Mesenchymal stem cell (in vitro differentiated cells and primary cell): ENCODE data around the gene ITGA11.

Source experiments
- DNase-seq: peaks from one replicate; pipeline ENCODE4 v3.0.0-alpha.2; 2013
- H2AFZ ChIP-seq: one replicate; pipeline ENCODE4 v1.6.1; 2013; ENCODE audit warnings: low read depth, mild to moderate bottlenecking, control low read depth, inconsistent platforms, low read length, moderate library complexity
- H2AK5ac ChIP-seq: 2 replicates; pipeline ENCODE4 v1.6.1; 2013; ENCODE audit warnings: low read length, moderate library complexity, mild to moderate bottlenecking, inconsistent platforms; ENCODE audit not compliant: severe bottlenecking
- H2BK120ac ChIP-seq: one replicate; pipeline ENCODE4 v1.6.1; 2013; ENCODE audit warnings: low read depth, mild to moderate bottlenecking, inconsistent platforms, low read length, moderate library complexity
- H2BK12ac ChIP-seq, 2 experiments: one replicate each; pipeline ENCODE4 v1.6.1; 2013; ENCODE audit warnings: inconsistent platforms in 2 of 2, low read length in 2 of 2, mild to moderate bottlenecking in 2 of 2, moderate library complexity in 2 of 2, control low read depth in 1 of 2
- H2BK15ac ChIP-seq: one replicate; pipeline ENCODE4 v1.6.1; 2013; ENCODE audit warnings: mild to moderate bottlenecking, low read depth, inconsistent platforms; ENCODE audit not compliant: poor library complexity, severe bottlenecking
- H2BK5ac ChIP-seq: 2 replicates; pipeline ENCODE4 v1.6.1; 2013; ENCODE audit warnings: low read depth, mild to moderate bottlenecking, low read length, control low read depth, inconsistent platforms; ENCODE audit not compliant: poor library complexity, severe bottlenecking
- H3K14ac ChIP-seq, 2 experiments: one replicate each; pipeline ENCODE4 v1.6.1; 2013; ENCODE audit warnings: inconsistent platforms in 2 of 2, low read length in 2 of 2, control low read depth in 1 of 2, mild to moderate bottlenecking in 1 of 2, moderate library complexity in 1 of 2
- H3K18ac ChIP-seq, 2 experiments: one replicate each; pipeline ENCODE4 v1.6.1; 2013; ENCODE audit warnings: inconsistent platforms in 2 of 2, low read length in 2 of 2, control low read depth in 1 of 2, low read depth in 1 of 2, mild to moderate bottlenecking in 1 of 2
- H3K23ac ChIP-seq, 2 experiments: one replicate each; pipeline ENCODE4 v1.6.1; 2013; ENCODE audit warnings: inconsistent platforms in 2 of 2, low read length in 2 of 2, mild to moderate bottlenecking in 2 of 2, moderate library complexity in 2 of 2, control low read depth in 1 of 2
- H3K27ac ChIP-seq: 2 replicates; pipeline ENCODE4 v1.5.1; 2013; ENCODE audit warnings: mild to moderate bottlenecking, moderate library complexity, low read length, control low read depth, inconsistent platforms; ENCODE audit not compliant: poor library complexity, severe bottlenecking
- H3K27me3 ChIP-seq, 2 experiments: 2 replicates each; pipeline versions ENCODE4 v1.6.1 to v1.7.0; 2013; ENCODE audit warnings: low read length in 2 of 2, mild to moderate bottlenecking in 2 of 2, moderate library complexity in 2 of 2, control low read depth in 1 of 2, inconsistent platforms in 1 of 2; ENCODE audit not compliant: control insufficient read depth in 1 of 2, insufficient read depth in 1 of 2
- H3K36me3 ChIP-seq, 2 experiments: 2 replicates each; pipeline versions ENCODE4 v1.6.1 to v1.7.0; 2013; ENCODE audit warnings: low read length in 2 of 2, control low read depth in 1 of 2, inconsistent platforms in 1 of 2, low read depth in 1 of 2, mild to moderate bottlenecking in 1 of 2; ENCODE audit not compliant: insufficient read depth in 2 of 2, control insufficient read depth in 1 of 2
- H3K4ac ChIP-seq, 2 experiments: one replicate each; pipeline ENCODE4 v1.6.1; 2013; ENCODE audit warnings: inconsistent platforms in 2 of 2, low read length in 2 of 2, mild to moderate bottlenecking in 2 of 2, moderate library complexity in 2 of 2, control low read depth in 1 of 2, low read depth in 1 of 2
- H3K4me1 ChIP-seq: 2 replicates; pipeline ENCODE4 v1.6.1; 2013; ENCODE audit warnings: low read depth, low read length, control low read depth; ENCODE audit not compliant: control insufficient read depth, insufficient read depth
- H3K4me2 ChIP-seq: 2 replicates; pipeline ENCODE4 v1.6.1; 2013; ENCODE audit warnings: low read length, mild to moderate bottlenecking, inconsistent platforms; ENCODE audit not compliant: poor library complexity, severe bottlenecking
- H3K4me3 ChIP-seq, 2 experiments: 2 replicates each; pipeline versions ENCODE4 v1.5.1 to v1.7.0; 2013; ENCODE audit warnings: low read length in 2 of 2, mild to moderate bottlenecking in 2 of 2, control low read depth in 1 of 2, low read depth in 1 of 2; ENCODE audit not compliant: insufficient read depth in 1 of 2
- H3K79me1 ChIP-seq: replicated peaks from 2 replicates; pipeline ENCODE4 v1.6.1; 2013; ENCODE audit warnings: mild to moderate bottlenecking, control low read depth, low read length, inconsistent platforms; ENCODE audit not compliant: poor library complexity, severe bottlenecking
- H3K9ac ChIP-seq: 2 replicates; pipeline ENCODE4 v1.7.0; 2013; ENCODE audit warnings: mild to moderate bottlenecking, low read length, moderate library complexity
- H3K9me3 ChIP-seq: 2 replicates; pipeline ENCODE4 v1.7.0; 2013; ENCODE audit warnings: mild to moderate bottlenecking, low read length; ENCODE audit not compliant: control insufficient read depth
- H4K8ac ChIP-seq: one replicate; pipeline ENCODE4 v1.6.1; 2013; ENCODE audit warnings: inconsistent platforms, mild to moderate bottlenecking, low read length, moderate library complexity
- H4K91ac ChIP-seq: one replicate; pipeline ENCODE4 v1.6.1; 2013; ENCODE audit warnings: mild to moderate bottlenecking, low read length, inconsistent platforms
- WGBS: methylation state at CpG from one replicate; pipeline ENCODE4 v1.1.7; 2013; ENCODE audit warnings: mixed read lengths; 5-methylcytosine and 5-hydroxymethylcytosine counted together

Gene ITGA11

GRCh38 chr15:68429691-68430470 is 2.1 kb downstream of the ITGA11 start:
- WGBS = 31% methylated on average over 5 of the region's 5 CpGs
- Histone ChIP-seq H2AFZ (no peak overlapping the region), H3K23ac (no peak overlapping the region), H2BK15ac (no peak overlapping the region), H3K79me1 (peaks cover 6% of the 10 kb centered on the region), H3K9me3 (no peaks in the 10 kb centered on the region), H2BK5ac (no peak overlapping the region), H2BK12ac (peak overlapping the region; percentile 14 to 91), H3K14ac (no peak overlapping the region), H3K4me1 (peaks cover 36% of the 10 kb centered on the region), H3K27me3 (peaks cover 3 to 52% of the 10 kb centered on the region in 2 experiments), H3K36me3 (peaks cover 0 to 15% of the 10 kb centered on the region in 2 experiments), H3K4me2 (peak overlapping the region; percentile 69), H3K9ac (no peak overlapping the region), H3K18ac (peak overlapping the region; percentile 88 to 99), H3K4ac (peak overlapping the region; percentile 35 to 71), H4K91ac (peak overlapping the region; percentile 77), H2AK5ac (no peak overlapping the region), H3K4me3 (peak overlapping the region; percentile 82 to 85), H3K27ac (peak overlapping the region; percentile 72), H2BK120ac (peak overlapping the region; percentile 84), H4K8ac (peak overlapping the region; percentile 79)
- DNase-seq = peak; percentile 66

GRCh38 chr15:68428431-68428940 is 3.5 kb downstream of the ITGA11 start:
- Histone ChIP-seq H3K79me1 (peaks cover 9% of the 10 kb centered on the region), H4K8ac (peak overlapping the region; percentile 46), H3K27me3 (peaks cover 0 to 51% of the 10 kb centered on the region in 2 experiments), H2AK5ac (peak overlapping the region; percentile 8), H3K4me2 (peak overlapping the region; percentile 19), H3K36me3 (peaks cover 0 to 21% of the 10 kb centered on the region in 2 experiments), H3K14ac (no peak overlapping the region), H3K23ac (no peak overlapping the region), H2BK12ac (peak overlapping the region in 1 of 2 experiments; percentile 17), H3K4ac (peak overlapping the region; percentile 0 to 25), H3K27ac (peak overlapping the region; percentile 83), H3K18ac (peak overlapping the region in 1 of 2 experiments; percentile 57), H2BK15ac (no peak overlapping the region), H2BK5ac (no peak overlapping the region), H3K9ac (no peak overlapping the region), H4K91ac (no peak overlapping the region), H2AFZ (no peak overlapping the region), H3K4me1 (peaks cover 45% of the 10 kb centered on the region), H3K4me3 (no peak overlapping the region), H2BK120ac (no peak overlapping the region), H3K9me3 (no peaks in the 10 kb centered on the region)
- no peak for DNase-seq
- 100% methylated on average over 1 of the region's 2 CpGs for WGBS

- no peak overlapping the region for H2BK5ac ChIP-seq
Measured at GRCh38 chr15:68427963-68428362, 4.0 kb downstream of the ITGA11 start.

GRCh38 chr15:68427366-68427765 is 4.6 kb downstream of the ITGA11 start:
- WGBS = 61% methylated on average over 1 of the region's 3 CpGs

More at GRCh38 chr15:68427963-68428362, 4.0 kb downstream of the ITGA11 start:
- Histone ChIP-seq H3K27ac (peak overlapping the region; percentile 83), H3K14ac (no peak overlapping the region), H3K9me3 (no peaks in the 10 kb centered on the region), H3K9ac (no peak overlapping the region), H2AK5ac (peak overlapping the region; percentile 82), H3K4ac (no peak overlapping the region), H3K4me1 (peaks cover 50% of the 10 kb centered on the region), H2BK15ac (no peak overlapping the region), H3K18ac (no peak overlapping the region), H2BK12ac (peak overlapping the region in 1 of 2 experiments; percentile 10), H2AFZ (no peak overlapping the region), H4K91ac (no peak overlapping the region), H4K8ac (no peak overlapping the region), H3K79me1 (peaks cover 9% of the 10 kb centered on the region), H3K23ac (no peak overlapping the region), H3K36me3 (peaks cover 0 to 26% of the 10 kb centered on the region in 2 experiments), H2BK120ac (no peak overlapping the region), H3K27me3 (peaks cover 0 to 49% of the 10 kb centered on the region in 2 experiments), H3K4me2 (peak overlapping the region; percentile 40), H3K4me3 (no peak overlapping the region)
- no peak for DNase-seq
- WGBS = 85% methylated on average over 1 of the region's 1 CpG

More at GRCh38 chr15:68427366-68427765, 4.6 kb downstream of the ITGA11 start:
- H2BK120ac ChIP-seq = no peak overlapping the region
- peak overlapping the region; percentile 35 to 43 for H2BK12ac ChIP-seq
- peaks cover 0 to 43% of the 10 kb centered on the region in 2 experiments for H3K27me3 ChIP-seq
- peak overlapping the region; percentile 83 for H3K27ac ChIP-seq
- peaks cover 0 to 27% of the 10 kb centered on the region in 2 experiments for H3K36me3 ChIP-seq
- no peak overlapping the region for H2BK15ac ChIP-seq
- peaks cover 48% of the 10 kb centered on the region for H3K4me1 ChIP-seq
- H4K8ac ChIP-seq = no peak overlapping the region
- no peak overlapping the region for H2AFZ ChIP-seq
- no peak overlapping the region for H3K9ac ChIP-seq
- DNase-seq = no peak
- no peak overlapping the region for H2BK5ac ChIP-seq
- no peak overlapping the region for H3K14ac ChIP-seq
- no peak overlapping the region for H3K4ac ChIP-seq
- peak overlapping the region; percentile 82 for H2AK5ac ChIP-seq
- H3K18ac ChIP-seq = peak overlapping the region in 1 of 2 experiments; percentile 46
- no peak overlapping the region for H3K4me3 ChIP-seq
- peak overlapping the region; percentile 54 for H4K91ac ChIP-seq
- no peaks in the 10 kb centered on the region for H3K9me3 ChIP-seq
- peak overlapping the region; percentile 40 for H3K4me2 ChIP-seq
- peaks cover 9% of the 10 kb centered on the region for H3K79me1 ChIP-seq
- no peak overlapping the region for H3K23ac ChIP-seq
